Stomach (tissue), 9 donors: ENCODE measurements around the gene OSBPL1A. TPM values are rescaled to one million over a fixed set of nuclear protein-coding genes. Genes with fewer than 3 reads are reported as not detected.

ENCODE experiments used
- DNase-seq, 2 donors: peaks; one replicate each; pipeline versions ENCODE4 v3.0.0 to v3.0.0-alpha.2; 2013 to 2019
- H3K27ac ChIP-seq, 5 donors: fragments of 200-600 bp in 4 of 5; sonication (generic) in 4 of 5; one replicate each; pipeline ENCODE4 v1.5.1; 2013 to 2019; ENCODE audit warnings: mild to moderate bottlenecking in 1 of 5, moderate library complexity in 1 of 5
- H3K27me3 ChIP-seq, 3 donors: fragments of 200-600 bp; sonication (generic); one replicate each; pipeline ENCODE4 v1.5.1; 2017 to 2019; ENCODE audit warnings: mixed run types in 1 of 3
- H3K36me3 ChIP-seq, 4 donors: fragments of 200-600 bp; sonication (generic); 1 replicate in 3 of 4; 2 replicates in 1 of 4; pipeline ENCODE4 v1.5.1; 2016 to 2019
- H3K4me1 ChIP-seq, 4 donors: fragments of 200-600 bp; sonication (generic); one replicate each; pipeline ENCODE4 v1.5.1; 2016 to 2019
- H3K4me3 ChIP-seq, 4 donors: fragments of 200-600 bp; sonication (generic) in 3 of 4; one replicate each; pipeline ENCODE4 v1.5.1; 2016 to 2019; ENCODE audit warnings: mild to moderate bottlenecking in 1 of 4
- H3K9me3 ChIP-seq, 4 donors: fragments of 200-600 bp; sonication (generic); one replicate each; pipeline ENCODE4 v1.5.1; 2016 to 2019
- CTCF ChIP-seq, 7 experiments: fragments of 450-650 bp in 4 of 7; fragments of 200-600 bp in 3 of 7; sonication (generic) in 3 of 7; IDR thresholded peaks; one replicate each; pipeline ENCODE4 v1.5.1; 2016 to 2019; ENCODE audit warnings: antibody characterized with exemption in 7 of 7, control low read depth in 2 of 7, mild to moderate bottlenecking in 1 of 7
- EP300 ChIP-seq: sonication (generic); formaldehyde crosslinking; IDR thresholded peaks from one replicate; pipeline ENCODE4 v1.6.1; 2017; ENCODE audit warnings: antibody characterized with exemption
- POLR2A ChIP-seq, 4 donors: fragments of 450-650 bp; IDR thresholded peaks; one replicate each; pipeline ENCODE4 v1.6.1; 2016; ENCODE audit warnings: antibody characterized with exemption in 4 of 4, control low read depth in 2 of 4, mild to moderate bottlenecking in 1 of 4, moderate library complexity in 1 of 4
- POLR2AphosphoS5 ChIP-seq, 3 donors: sonication (generic); formaldehyde crosslinking; IDR thresholded peaks; one replicate each; pipeline ENCODE4 v1.6.1; 2016; ENCODE audit warnings: antibody characterized with exemption in 3 of 3
- WGBS, 5 donors: extraction: QIAGEN DNeasy Blood & Tissue Kit in 3 of 5; methylation state at CpG; one replicate each; pipeline versions ENCODE4 v1.1.5 to v1.1.7; 2013 to 2018; 5-methylcytosine and 5-hydroxymethylcytosine counted together
- intact Hi-C: fragments of 100-400 bp; cut with DNase I; formaldehyde crosslinking; loops from one replicate; pipeline ENCODE4 v1.15.1; 2023; ENCODE audit warnings: low total_unique reads
- polyA plus RNA-seq, 3 donors: library from polyadenylated mRNA; stranded (reverse); fragments of 200-250 nt; gene quantifications; one replicate each; pipeline ENCODE4 v1.2.3, GENCODE V29; 2013
- total RNA-seq, 5 donors: library from RNA; depleted of rRNA; stranded (reverse); fragments of >200 nt; gene quantifications; one replicate each; pipeline versions ENCODE4 v1.1.0 to v1.2.3, GENCODE V29; 2014 to 2016
- donor health status: healthy with polysubstance abuse.
- donor health status: Bipolar disorder and iron deficiency.
- donor health status: healthy.

Gene OSBPL1A
- total and polyA plus RNA-seq, 8 donors, result 13.6 to 129 (median 38.8) TPM

DNA sequence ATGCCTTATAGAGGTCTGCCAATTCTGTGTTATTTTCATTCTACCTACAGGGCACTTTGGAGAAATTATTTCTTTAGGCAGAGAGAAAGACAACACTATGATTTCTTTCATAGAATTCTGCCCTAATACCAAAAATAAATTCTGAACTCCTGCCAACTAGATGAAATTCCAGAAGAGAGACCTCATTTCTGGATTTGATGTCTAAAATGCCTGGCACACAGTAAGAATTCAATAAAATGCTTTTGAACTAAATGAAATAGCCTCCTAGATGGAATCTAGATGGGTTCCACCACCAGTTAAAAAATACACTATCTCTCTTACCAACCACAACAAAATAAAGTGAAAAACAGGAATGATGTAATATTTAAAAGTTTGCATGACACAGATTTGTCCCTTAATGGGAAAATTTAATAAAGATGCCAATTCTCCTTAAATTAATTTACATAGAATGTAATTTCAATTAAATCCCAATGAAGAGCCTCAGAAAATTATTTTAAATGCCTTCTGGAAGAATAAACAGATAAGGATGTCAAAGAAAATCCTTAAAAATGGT, 75.0 kb downstream of the OSBPL1A start:
- no peak for TF ChIP-seq EP300
- no peak for TF ChIP-seq POLR2A (IDR thresholded peaks at IDR 0.05)
- no peaks in the 10 kb centered on the region for H3K27me3 ChIP-seq
- no peak overlapping the region for H3K27ac ChIP-seq
- peaks cover 0 to 7% (median 0%) of the 10 kb centered on the region in 4 donors for H3K4me1 ChIP-seq
- intact Hi-C loops, result no loop called here
- H3K4me3 ChIP-seq, result no peak overlapping the region
- no peaks in the 10 kb centered on the region for H3K36me3 ChIP-seq
- no peaks in the 10 kb centered on the region for H3K9me3 ChIP-seq
- peak in 1 of 2 donors; percentile 14 for DNase-seq

DNA sequence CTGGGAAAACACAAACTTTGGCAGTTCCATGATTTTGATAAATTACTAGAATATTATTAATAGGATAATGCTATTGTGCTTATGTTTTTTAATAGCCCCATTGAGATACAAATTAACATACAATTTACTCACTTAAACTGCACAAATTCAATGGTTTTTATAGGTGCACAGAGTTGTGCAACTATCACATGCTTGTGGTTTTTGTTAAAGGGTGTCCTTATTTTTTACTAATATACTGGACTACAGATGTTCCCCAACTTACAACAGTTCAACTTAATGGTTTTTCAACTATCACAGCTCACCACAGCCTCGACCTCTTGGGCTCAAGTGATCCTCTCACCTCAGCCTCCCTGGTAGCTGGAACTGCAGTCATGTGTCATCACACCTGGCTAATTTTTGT, 76.6 kb downstream of the OSBPL1A start:
- Histone ChIP-seq H3K4me3 (no peak overlapping the region), H3K27me3 (no peaks in the 10 kb centered on the region), H3K4me1 (peaks cover 0 to 7% (median 0%) of the 10 kb centered on the region in 4 donors), H3K9me3 (no peaks in the 10 kb centered on the region), H3K27ac (no peak overlapping the region), H3K36me3 (no peaks in the 10 kb centered on the region)
- TF ChIP-seq EP300, result no peak
- no peak for TF ChIP-seq POLR2A (IDR thresholded peaks at IDR 0.05)
- TF ChIP-seq CTCF (IDR thresholded peaks at IDR 0.05), result no peak
- no peak for TF ChIP-seq POLR2AphosphoS5 (IDR thresholded peaks at IDR 0.05)
- WGBS, 5 donors, result 83 to 97% (median 93%) methylated on average over 1 of the region's 1 CpG
- no peak for DNase-seq
- intact Hi-C loops, result no loop called here

GRCh38 chr18:24319757-24320156, 77.9 kb downstream of the OSBPL1A start:
- no peaks in the 10 kb centered on the region for H3K27me3 ChIP-seq
- TF ChIP-seq EP300, result no peak
- no peak for TF ChIP-seq POLR2AphosphoS5 (IDR thresholded peaks at IDR 0.05)
- no peak for TF ChIP-seq POLR2A (IDR thresholded peaks at IDR 0.05)
- no peak for TF ChIP-seq CTCF (IDR thresholded peaks at IDR 0.05)
- no peak overlapping the region for H3K27ac ChIP-seq
- peaks cover 0 to 7% (median 0%) of the 10 kb centered on the region in 4 donors for H3K4me1 ChIP-seq
- no peak overlapping the region for H3K4me3 ChIP-seq
- no peaks in the 10 kb centered on the region for H3K36me3 ChIP-seq
- WGBS, 5 donors, result 29 to 35% (median 32%) methylated on average over 5 of the region's 5 CpGs
- intact Hi-C loops, result no loop called here
- H3K9me3 ChIP-seq, result no peaks in the 10 kb centered on the region
- DNase-seq, result peak; percentile 12 to 63

GRCh38 chr18:24317370-24317769, 80.3 kb downstream of the OSBPL1A start:
- H3K27ac ChIP-seq, result no peak overlapping the region
- peaks cover 0 to 7% (median 0%) of the 10 kb centered on the region in 4 donors for H3K4me1 ChIP-seq
- H3K27me3 ChIP-seq, result no peaks in the 10 kb centered on the region
- no peak overlapping the region for H3K4me3 ChIP-seq
- H3K36me3 ChIP-seq, result peaks cover 0 to 11% (median 11%) of the 10 kb centered on the region in 4 donors
- DNase-seq, result no peak
- intact Hi-C loops, result no loop called here
- no peaks in the 10 kb centered on the region for H3K9me3 ChIP-seq
- no peak for TF ChIP-seq POLR2AphosphoS5 (IDR thresholded peaks at IDR 0.05)

- Histone ChIP-seq H3K9me3 (no peaks in the 10 kb centered on the region), H3K36me3 (peaks cover 0 to 24% (median 20%) of the 10 kb centered on the region in 4 donors), H3K27ac (no peak overlapping the region), H3K4me1 (peaks cover 0 to 7% (median 0%) of the 10 kb centered on the region in 4 donors), H3K27me3 (no peaks in the 10 kb centered on the region), H3K4me3 (no peak overlapping the region)
- 86 to 100% (median 97%) methylated on average over 1 of the region's 1 CpG for WGBS, 5 donors
- no peak for TF ChIP-seq POLR2A (IDR thresholded peaks at IDR 0.05)
- TF ChIP-seq POLR2AphosphoS5 (IDR thresholded peaks at IDR 0.05), result no peak
- TF ChIP-seq CTCF (IDR thresholded peaks at IDR 0.05), result no peak
- no peak for TF ChIP-seq EP300
- DNase-seq, result no peak
- intact Hi-C loops, result no loop called here
Measured at GRCh38 chr18:24315170-24315569, 82.5 kb downstream of the OSBPL1A start.
